Activated T-cell treated with anti-CD3 and anti-CD28 coated beads, Interleukin-2, amount 50 U/mL, for 1 hour (primary cell): ENCODE results near the gene IKBKE.
A peak's percentile ranks its signal among the peaks of the same experiment; 100 is the strongest.

Experiments used
- DNase-seq: peaks from one replicate; pipeline ENCODE4 v3.0.0-alpha.2; 2020

Gene IKBKE

GRCh38 chr1:206455666-206456344 lies 14.5 kb upstream of the IKBKE start:
- DNase-seq: no peak

- DNase-seq: no peak
Observed at GRCh38 chr1:206456577-206457370, 13.5 kb upstream of the IKBKE start.

DNA sequence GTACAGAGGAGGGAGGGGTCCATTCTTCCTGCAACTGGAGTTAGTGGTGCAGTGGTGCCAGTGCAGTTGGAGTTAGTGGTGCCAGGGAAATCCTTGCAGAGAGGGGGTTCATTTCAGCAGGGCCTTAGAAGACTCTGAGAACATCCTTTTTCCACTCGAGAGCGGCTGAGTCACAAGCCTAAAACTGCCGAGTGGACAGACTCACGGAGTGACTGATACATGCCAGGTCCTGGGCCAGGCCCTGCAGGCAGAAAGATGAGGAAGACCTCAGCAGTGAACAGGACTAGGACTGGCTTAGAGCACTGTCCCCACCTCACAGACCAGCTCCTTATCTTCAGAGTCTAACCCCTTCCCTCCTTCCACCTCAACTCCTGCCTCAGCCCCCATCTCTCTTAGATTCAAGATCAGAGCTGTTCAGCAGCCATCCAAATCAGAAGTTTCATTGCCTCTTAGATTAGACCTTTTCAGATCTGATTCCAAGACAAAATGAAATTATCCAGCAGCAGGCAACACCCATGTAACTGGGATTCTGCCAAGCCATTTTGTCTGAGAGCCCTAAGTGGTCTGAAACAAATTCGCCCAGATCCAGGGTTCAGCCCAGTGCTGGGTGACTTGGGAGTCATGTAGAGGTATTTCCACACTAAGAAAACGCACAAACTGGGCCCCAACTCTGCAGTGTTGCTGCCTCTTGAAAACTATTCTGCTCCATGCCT lies 12.7 kb upstream of the IKBKE start:
- DNase-seq: no peak

GRCh38 chr1:206459703-206460102 lies 10.6 kb upstream of the IKBKE start:
- DNase-seq: no peak

- no peak for DNase-seq
Observed at GRCh38 chr1:206460836-206461426, 9.3 kb upstream of the IKBKE start.

DNA sequence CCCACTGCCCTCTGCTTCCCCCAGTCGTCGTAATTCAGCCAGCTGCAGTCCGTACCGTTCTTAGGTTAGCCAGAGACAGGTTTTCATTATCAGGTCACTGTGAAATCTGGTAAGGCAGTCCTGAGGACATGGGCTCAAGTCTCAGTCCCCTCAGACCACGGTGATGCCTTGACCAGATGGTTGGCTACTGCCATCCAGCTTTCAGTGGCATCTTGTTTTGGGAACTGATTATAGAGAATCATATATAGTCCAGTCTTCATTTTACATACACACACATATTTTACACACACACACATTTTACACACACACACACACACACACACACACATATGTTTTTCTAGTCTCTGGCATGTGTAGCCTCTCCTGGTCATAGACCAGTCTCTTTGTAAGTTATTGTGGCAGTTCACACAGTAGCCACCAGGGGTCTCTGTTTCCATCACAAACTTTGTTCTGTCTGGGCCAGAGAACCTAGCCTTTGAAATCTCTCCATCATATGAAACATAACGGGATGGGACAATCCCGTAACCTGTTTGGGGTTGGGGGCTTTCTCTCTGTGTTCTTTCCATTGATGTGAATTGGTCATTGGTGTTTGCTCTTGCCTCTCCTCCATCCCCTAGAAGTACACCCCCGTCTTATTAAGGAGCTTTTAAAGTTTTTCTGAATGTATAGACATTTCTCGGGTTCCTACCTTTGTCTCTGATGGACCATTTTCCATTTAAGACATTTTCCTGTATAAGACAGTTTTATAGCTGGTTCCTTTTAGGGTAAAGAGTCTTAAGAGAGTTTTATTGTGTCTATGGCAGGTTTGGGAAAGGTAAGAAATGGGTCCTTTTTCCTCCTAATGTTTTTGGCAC lies 8.4 kb upstream of the IKBKE start:
- DNase-seq: peak; percentile 59

- no peak for DNase-seq
Observed at GRCh38 chr1:206463137-206463536, 7.1 kb upstream of the IKBKE start.

DNA sequence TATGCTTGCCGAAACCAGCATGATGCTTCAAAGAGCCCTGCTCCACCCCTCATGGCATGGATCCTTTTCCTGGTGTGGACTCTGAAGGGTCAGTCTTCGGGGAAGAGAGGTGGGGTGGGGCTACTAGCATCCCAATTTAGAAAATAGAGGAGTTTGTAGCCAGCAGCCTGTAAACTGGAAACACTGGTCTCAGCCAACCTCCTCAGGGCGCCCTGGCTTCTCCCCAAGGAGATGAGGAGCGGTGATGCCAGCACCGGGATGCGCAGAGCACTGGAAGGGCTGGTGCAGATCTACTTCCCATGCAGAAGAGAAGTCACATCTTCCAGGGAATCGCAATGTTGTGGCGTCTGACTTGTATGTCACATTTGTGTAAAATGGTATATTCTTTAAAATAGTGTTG lies 6.4 kb upstream of the IKBKE start:
- DNase-seq: no peak

GRCh38 chr1:206464456-206464964 lies 5.8 kb upstream of the IKBKE start:
- DNase-seq: no peak

- DNase-seq: no peak
Observed at GRCh38 chr1:206465951-206466350, 4.3 kb upstream of the IKBKE start.

DNA sequence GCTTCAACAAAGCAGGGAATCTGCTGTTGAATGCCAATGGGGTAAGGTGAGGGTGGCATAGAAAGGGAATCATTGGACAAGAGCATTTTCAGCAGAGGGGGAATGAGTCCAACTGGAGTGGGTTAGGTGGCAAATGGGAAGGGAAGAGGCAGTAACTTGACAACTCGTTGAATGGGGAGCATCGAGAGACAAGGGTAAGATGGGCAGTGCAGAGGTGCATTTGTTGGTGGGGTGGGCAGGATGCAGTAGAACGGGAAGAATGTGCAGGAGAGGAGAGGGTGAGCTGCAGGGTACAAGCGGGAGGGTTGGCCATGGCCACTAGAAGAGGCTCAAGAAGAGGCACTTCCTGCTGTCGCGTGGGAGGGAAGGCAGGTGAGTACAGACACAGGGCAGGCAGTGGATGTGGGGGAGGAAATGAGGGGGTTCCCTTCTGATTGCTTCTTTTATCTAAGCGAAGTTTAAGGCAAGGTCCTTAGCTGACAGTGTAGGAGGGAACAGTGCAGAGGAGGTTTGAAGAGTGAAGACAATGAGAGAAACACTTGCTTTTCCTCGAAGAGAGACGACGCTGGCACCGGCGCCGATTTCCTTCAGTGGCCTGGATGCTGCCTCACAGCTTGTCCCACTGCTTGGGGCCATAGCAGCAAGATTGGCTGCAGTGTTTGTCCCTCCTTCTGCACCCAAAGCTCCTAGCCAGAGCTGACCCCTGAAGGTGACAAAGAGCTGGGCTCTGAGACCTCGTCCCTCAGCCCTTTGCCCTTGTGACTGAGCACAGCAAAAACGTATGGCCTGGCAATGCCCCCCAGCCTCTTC lies 3.2 kb upstream of the IKBKE start:
- no peak for DNase-seq

DNA sequence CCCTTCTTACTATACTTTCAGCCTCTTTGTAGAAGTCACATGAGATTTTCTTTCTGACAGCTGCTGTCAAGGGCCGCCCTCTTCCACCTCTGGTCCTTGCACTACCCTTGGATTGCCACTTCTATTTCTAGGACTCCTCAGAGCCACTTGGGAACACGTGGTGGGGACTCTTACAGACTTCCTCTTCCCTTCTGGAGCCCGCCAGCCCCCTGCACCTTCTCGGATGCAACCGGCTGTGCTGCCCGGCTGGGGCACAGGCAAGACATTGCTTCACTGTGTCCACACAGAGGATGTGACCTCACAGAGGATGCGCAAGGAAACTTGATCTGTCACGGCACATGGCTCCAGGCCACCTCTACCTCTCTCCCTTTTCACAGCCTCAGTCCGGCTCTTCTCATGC lies 2.4 kb upstream of the IKBKE start:
- no peak for DNase-seq

DNA sequence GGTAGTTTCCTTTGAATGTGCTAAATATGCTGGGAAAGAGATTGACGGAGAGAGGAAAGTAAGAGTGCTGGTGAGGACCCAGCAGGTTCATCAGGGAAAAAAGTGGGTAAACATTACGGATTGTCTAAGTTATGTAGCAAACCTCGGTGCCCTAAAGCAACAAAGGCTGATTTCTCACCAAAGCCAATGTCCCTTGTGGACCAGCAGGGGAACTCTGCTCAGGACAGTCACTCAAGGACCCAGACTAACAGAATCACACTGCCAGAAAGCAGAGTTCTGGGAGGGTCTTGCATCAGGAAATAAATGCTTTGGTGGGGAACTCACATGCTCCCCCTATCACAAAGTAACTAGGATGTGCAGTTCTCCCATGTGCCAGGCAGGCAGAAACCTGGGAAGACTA lies 1.7 kb upstream of the IKBKE start:
- DNase-seq: no peak

GRCh38 chr1:206469411-206469932 lies 804 bp upstream of the IKBKE start:
- peak; percentile 38 for DNase-seq

- DNase-seq: peak; percentile 47
Observed at GRCh38 chr1:206470692-206471414, 577 bp downstream of the IKBKE start.

- DNase-seq: no peak
Observed at GRCh38 chr1:206471415-206471801, 1.1 kb downstream of the IKBKE start.

- no peak for DNase-seq
Observed at GRCh38 chr1:206472024-206472423, 1.7 kb downstream of the IKBKE start.

- DNase-seq: no peak
Observed at GRCh38 chr1:206472454-206472853, 2.2 kb downstream of the IKBKE start.

- DNase-seq: no peak
Observed at GRCh38 chr1:206472886-206473285, 2.6 kb downstream of the IKBKE start.

- no peak for DNase-seq
Observed at GRCh38 chr1:206476058-206476457, 5.8 kb downstream of the IKBKE start.
